Fibroblast of villous mesenchyme (primary cell): ENCODE results near the gene COA1. TPM values are rescaled to one million over a fixed set of nuclear protein-coding genes. Genes with fewer than 3 reads are reported as not detected.
A peak's percentile ranks its signal among the peaks of the same experiment; 100 is the strongest.

Source experiments
- DNase-seq: peaks from one replicate; pipeline ENCODE4 v3.0.0-alpha.2; 2010; ENCODE audit warnings: low read depth
- H3K4me3 ChIP-seq: 2 replicates; pipeline ENCODE4 v1.5.1; 2011; ENCODE audit warnings: low read depth, mild to moderate bottlenecking, low read length
- total RNA-seq: library from RNA; depleted of rRNA; stranded (reverse); fragments of >200 nt; gene quantifications from 2 replicates; pipeline ENCODE4 v1.2.3, GENCODE V29; 2012
- TF ChIP-seq, protein P1 (sequence below): IDR thresholded peaks from 2 replicates; pipeline ENCODE4 v1.5.1; 2012; ENCODE audit warnings: low read depth, mild to moderate bottlenecking, low read length; ENCODE audit not compliant: insufficient read depth

The COA1 gene
- total RNA-seq, 1 donor: 41.5 TPM

DNA sequence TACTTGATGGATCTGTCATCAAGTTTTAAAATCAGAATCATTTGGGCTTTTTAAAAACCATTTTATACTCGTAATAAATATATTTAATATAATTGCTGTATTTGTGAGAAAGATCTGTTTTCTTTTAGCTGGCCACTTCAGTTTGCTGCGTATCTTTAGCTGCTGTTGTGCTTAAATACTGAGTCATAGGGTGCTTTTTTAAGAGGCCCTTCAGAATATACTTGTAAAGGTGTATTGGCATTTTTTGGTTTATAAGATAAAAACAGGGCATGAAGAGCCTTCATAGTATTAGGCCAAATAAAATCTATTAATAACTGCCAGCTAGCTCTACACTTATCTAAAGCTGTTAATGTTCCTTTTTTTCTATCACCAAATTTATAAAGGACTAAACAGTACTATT, 102.6 kb downstream of the COA1 start:
- TF ChIP-seq, protein P1, sequence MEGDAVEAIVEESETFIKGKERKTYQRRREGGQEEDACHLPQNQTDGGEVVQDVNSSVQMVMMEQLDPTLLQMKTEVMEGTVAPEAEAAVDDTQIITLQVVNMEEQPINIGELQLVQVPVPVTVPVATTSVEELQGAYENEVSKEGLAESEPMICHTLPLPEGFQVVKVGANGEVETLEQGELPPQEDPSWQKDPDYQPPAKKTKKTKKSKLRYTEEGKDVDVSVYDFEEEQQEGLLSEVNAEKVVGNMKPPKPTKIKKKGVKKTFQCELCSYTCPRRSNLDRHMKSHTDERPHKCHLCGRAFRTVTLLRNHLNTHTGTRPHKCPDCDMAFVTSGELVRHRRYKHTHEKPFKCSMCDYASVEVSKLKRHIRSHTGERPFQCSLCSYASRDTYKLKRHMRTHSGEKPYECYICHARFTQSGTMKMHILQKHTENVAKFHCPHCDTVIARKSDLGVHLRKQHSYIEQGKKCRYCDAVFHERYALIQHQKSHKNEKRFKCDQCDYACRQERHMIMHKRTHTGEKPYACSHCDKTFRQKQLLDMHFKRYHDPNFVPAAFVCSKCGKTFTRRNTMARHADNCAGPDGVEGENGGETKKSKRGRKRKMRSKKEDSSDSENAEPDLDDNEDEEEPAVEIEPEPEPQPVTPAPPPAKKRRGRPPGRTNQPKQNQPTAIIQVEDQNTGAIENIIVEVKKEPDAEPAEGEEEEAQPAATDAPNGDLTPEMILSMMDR: no peak
- DNase-seq: no peak
- H3K4me3 ChIP-seq: no peak overlapping the region

DNA sequence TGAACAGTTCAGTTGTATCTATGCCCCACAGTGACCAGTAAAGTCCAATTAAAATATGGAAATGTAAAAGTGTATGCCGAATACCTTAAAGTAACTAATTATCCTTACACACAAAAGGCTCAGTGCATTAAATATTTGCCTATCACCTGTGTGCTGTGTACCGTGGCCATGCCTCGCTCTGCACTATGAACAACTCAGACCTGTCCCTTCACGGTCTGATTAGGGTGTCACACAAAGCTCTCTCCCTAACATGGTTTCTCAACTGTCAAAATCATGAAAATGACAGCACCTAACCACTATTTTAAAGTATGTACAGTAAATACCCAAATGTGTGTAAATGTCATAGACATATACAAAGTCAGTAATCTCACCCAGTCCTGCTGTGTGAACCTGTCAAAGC, 103.3 kb downstream of the COA1 start:
- H3K4me3 ChIP-seq: no peak overlapping the region
- TF ChIP-seq, protein P1: no peak
- DNase-seq: no peak

DNA sequence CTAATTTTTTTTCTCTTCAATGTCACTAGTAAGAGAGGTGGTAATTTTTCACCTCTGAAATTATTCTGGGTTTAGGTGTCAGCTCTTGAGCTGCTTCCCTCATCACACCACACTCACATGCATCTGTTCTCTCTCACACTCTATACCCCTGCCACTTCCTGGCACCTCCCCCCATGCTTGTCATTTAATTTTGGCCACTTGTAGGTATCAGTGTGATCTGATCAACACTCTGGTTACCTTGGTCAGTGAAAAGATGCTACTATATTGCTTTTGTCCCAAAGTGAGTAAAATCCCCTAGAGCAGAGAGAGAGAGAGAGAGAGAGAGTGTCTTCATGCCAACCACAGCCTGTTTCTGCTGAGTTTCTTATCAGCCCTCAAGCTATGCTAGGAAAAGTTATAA, 103.9 kb downstream of the COA1 start:
- no peak for DNase-seq
- H3K4me3 ChIP-seq: no peak overlapping the region
- TF ChIP-seq, protein P1: no peak

DNA sequence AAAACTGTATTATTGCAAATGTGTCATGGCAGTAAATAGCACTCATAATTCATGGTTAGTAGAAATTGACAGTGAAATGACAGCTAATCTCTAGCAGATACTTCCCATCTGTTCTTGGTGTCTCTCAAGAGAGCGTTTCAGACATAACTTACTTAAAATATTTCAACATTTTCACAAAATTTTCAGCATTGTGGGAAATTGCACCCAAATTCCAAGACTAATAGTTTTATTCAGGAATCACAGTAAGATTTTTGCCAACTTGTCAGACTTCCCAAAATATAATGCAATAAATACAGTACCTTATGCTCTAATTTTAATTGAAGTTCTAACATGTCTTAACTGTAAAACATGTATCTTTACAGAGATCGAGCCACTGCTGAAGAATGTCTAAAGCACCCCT, 105.2 kb downstream of the COA1 start:
- DNase-seq: no peak
- no peak overlapping the region for H3K4me3 ChIP-seq
- TF ChIP-seq, protein P1: no peak

DNA sequence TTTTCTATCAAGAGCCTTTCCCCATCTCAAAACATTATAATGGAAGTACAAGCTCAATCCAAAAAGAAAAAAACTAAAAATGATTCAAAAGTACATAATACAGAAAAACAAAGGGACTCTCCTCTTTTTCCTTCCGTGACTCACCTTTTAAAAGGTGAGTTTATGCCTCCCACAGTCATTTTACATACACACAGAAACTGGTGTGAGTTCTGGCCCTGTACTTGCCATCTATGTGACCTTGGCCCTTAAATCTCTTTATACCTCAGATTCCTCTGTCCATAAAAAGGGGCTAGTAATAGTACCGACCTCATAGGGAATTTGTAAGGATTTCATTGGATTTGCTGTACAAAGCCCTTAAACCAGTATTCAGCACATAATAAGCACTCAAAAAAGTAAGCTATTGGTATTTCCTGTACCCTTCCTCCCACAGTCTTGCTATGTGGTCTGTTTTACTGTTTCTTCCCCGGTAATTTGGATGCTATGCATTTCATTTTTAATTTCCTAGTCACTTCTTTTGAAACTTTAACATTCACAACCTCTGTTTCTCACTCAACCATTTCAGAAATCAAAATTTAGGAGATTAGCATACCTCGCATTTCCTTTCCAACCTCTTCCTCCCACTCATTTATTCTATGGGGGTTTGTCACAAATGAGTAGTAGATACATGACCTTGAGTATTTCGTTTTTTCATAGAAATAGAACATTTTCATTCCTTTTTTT, 107.4 kb downstream of the COA1 start:
- no peak overlapping the region for H3K4me3 ChIP-seq
- DNase-seq: no peak
- TF ChIP-seq, protein P1: no peak

DNA sequence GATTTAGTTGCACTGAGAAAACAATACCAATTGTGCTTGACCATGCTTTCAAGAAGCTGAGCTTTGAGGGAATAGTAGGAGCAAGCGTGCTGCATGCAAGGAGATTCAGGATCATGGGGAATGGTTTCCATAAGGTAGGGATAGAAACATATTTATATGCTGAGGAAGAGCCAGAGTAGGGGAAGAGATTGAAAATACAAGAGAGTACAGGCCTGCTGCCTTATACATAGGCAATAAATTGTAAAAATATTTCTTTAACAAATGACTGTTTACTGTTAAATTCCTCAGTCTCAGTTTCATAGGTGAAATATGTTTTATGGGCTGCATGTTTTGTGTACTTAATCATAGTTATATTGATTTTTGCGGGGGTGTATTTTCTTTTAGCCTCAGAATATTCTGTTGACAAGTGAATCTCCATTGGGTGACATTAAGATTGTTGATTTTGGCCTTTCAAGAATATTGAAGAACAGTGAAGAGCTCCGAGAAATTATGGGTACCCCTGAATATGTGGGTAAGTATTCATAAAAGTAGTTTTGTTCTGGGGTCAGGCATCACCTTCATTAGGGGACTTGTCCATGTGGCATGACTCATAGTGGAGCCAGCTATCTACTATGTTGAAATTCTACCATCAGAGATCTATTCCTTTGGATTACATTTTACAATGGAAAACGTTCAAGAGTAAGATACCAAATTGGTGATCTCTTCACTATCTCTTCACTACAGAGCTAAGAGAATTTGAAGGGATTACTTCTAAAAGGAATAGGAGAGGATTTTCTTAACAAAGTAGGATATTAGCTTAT, 109.9 kb downstream of the COA1 start:
- H3K4me3 ChIP-seq: no peak overlapping the region
- DNase-seq: peak; percentile 42
- TF ChIP-seq, protein P1: no peak
